T follicular helper cell (primary cell): ENCODE measurements around the gene ATP5ME.
"Not testable (repeated sequence)": the region's sequence is repeated elsewhere in the genome, so short reads cannot be mapped to it uniquely, and the experiment has no call there.

Experiments
- DNase-seq: peaks from one replicate; pipeline ENCODE4 v3.0.0-alpha.2; 2020; ENCODE audit warnings: low read depth

Gene ATP5ME

GRCh38 chr4:683982-684622, 10.0 kb upstream of the ATP5ME start:
- DNase-seq: no peak

GRCh38 chr4:683247-683897, 9.3 kb upstream of the ATP5ME start:
- DNase-seq: no peak

- no peak for DNase-seq
Observed at GRCh38 chr4:682490-683172, 8.6 kb upstream of the ATP5ME start.

- DNase-seq: no peak
Observed at GRCh38 chr4:681736-682451, 7.8 kb upstream of the ATP5ME start.

- no peak for DNase-seq
Observed at GRCh38 chr4:680928-681645, 7.0 kb upstream of the ATP5ME start.

GRCh38 chr4:680551-680927, 6.5 kb upstream of the ATP5ME start:
- DNase-seq: no peak

GRCh38 chr4:680091-680490, 6.0 kb upstream of the ATP5ME start:
- DNase-seq: no peak

- DNase-seq: no peak
Observed at GRCh38 chr4:679629-680028, 5.6 kb upstream of the ATP5ME start.

- no peak for DNase-seq
Observed at GRCh38 chr4:679104-679481, 5.0 kb upstream of the ATP5ME start.

- DNase-seq: no peak
Observed at GRCh38 chr4:678331-679103, 4.4 kb upstream of the ATP5ME start.

- DNase-seq: peak; percentile 31
Observed at GRCh38 chr4:677431-678293, 3.6 kb upstream of the ATP5ME start.

- no peak for DNase-seq
Observed at GRCh38 chr4:676871-677235, 2.8 kb upstream of the ATP5ME start.

- DNase-seq: no peak
Observed at GRCh38 chr4:675980-676870, 2.1 kb upstream of the ATP5ME start.

- DNase-seq: no peak
Observed at GRCh38 chr4:675036-675882, 1.2 kb upstream of the ATP5ME start.

- no peak for DNase-seq
Observed at GRCh38 chr4:673349-674091, 556 bp downstream of the ATP5ME start.

- no peak for DNase-seq
Observed at GRCh38 chr4:671769-672168, 2.3 kb downstream of the ATP5ME start.

- not testable (repeated sequence) for DNase-seq
Observed at GRCh38 chr4:669806-670559, 4.1 kb downstream of the ATP5ME start.
